22Rv1 (cell line): ENCODE results near the gene LMAN2L.
A peak's percentile ranks its signal among the peaks of the same experiment; 100 is the strongest.

Source experiments
- CTCF ChIP-seq: fragments of 450-650 bp; IDR thresholded peaks from 2 replicates; pipeline ENCODE4 v1.5.1; 2017; ENCODE audit warnings: mild to moderate bottlenecking
- ZFX ChIP-seq: fragments of 450-650 bp; IDR thresholded peaks from 2 replicates; pipeline ENCODE4 v1.6.1; 2017; ENCODE audit warnings: antibody characterized with exemption, borderline replicate concordance

DNA sequence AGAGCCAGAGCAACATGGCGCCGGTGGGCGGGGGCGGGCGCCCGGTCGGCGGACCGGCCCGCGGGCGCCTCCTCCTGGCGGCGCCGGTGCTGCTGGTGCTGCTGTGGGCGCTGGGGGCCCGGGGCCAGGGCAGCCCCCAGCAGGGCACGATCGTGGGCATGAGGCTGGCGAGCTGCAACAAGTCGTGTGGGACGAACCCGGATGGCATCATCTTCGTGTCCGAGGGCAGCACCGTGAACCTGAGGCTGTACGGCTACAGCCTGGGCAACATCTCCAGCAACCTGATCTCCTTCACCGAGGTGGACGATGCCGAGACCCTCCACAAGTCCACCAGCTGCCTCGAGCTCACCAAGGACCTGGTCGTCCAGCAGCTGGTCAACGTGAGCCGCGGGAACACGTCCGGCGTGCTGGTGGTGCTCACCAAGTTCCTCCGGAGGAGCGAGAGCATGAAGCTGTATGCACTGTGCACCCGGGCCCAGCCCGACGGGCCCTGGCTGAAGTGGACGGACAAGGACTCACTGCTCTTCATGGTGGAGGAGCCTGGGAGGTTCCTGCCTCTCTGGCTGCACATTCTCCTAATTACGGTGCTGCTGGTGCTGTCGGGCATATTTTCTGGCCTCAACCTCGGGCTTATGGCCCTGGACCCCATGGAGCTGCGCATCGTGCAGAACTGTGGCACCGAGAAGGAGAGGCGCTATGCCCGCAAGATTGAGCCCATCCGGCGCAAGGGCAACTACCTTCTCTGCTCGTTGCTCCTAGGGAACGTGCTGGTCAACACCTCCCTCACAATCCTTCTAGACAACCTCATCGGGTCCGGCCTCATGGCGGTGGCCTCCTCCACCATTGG, 21.3 kb upstream of the LMAN2L start:
- TF ChIP-seq CTCF (peak; percentile 83), ZFX (no peak)
